GM13976 (cell line): Measurements from ENCODE around the gene MCM9.

Experiments
- DNase-seq: peaks from one replicate; pipeline ENCODE4 v3.0.0; 2012; ENCODE audit warnings: low spot score
- CTCF ChIP-seq: IDR thresholded peaks from 2 replicates; pipeline ENCODE4 v1.5.1; 2012; ENCODE audit warnings: borderline replicate concordance, mild to moderate bottlenecking; ENCODE audit not compliant: insufficient read depth; ENCODE audit errors: extremely low read depth, missing control alignments, control extremely low read depth
- in situ Hi-C: fragments of 300-500 bp; cut with MboI; formaldehyde crosslinking; loops from one replicate; pipeline ENCODE4 v1.12.0; 2022; ENCODE audit warnings: low sequenced_read_pairs, mixed read lengths, inconsistent platforms; ENCODE audit not compliant: unreplicated experiment

The MCM9 gene

GRCh38 chr6:118829817-118830478 is 105.0 kb downstream of the MCM9 start:
- no peak for DNase-seq
- in situ Hi-C loops = no loop called here
- TF ChIP-seq CTCF = no peak

- in situ Hi-C loops = no loop called here
- TF ChIP-seq CTCF = no peak
- no peak for DNase-seq
Measured at GRCh38 chr6:118826096-118826495, 108.9 kb downstream of the MCM9 start.

GRCh38 chr6:118825661-118826060 is 109.3 kb downstream of the MCM9 start:
- DNase-seq = no peak
- in situ Hi-C loops = no loop called here
- no peak for TF ChIP-seq CTCF

GRCh38 chr6:118815495-118815894 is 119.5 kb downstream of the MCM9 start:
- TF ChIP-seq CTCF = no peak
- in situ Hi-C loops = loop anchor here (25.0 kb wide), 1 partner anchor 528 kb away; no protein-coding TSS in a partner anchor
- DNase-seq = no peak

GRCh38 chr6:118813775-118814174 is 121.2 kb downstream of the MCM9 start:
- in situ Hi-C loops = loop anchor here (25.0 kb wide), 1 partner anchor 526 kb away; no protein-coding TSS in a partner anchor
- DNase-seq = no peak
- TF ChIP-seq CTCF = no peak

- no peak for TF ChIP-seq CTCF
- in situ Hi-C loops = loop anchor here (25.0 kb wide), 1 partner anchor 526 kb away; no protein-coding TSS in a partner anchor
- DNase-seq = no peak
Measured at GRCh38 chr6:118812970-118813369, 122.0 kb downstream of the MCM9 start.

- DNase-seq = no peak
- in situ Hi-C loops = loop anchor here (25.0 kb wide), 1 partner anchor 523 kb away; no protein-coding TSS in a partner anchor
- TF ChIP-seq CTCF = no peak
Measured at GRCh38 chr6:118810420-118811027, 124.4 kb downstream of the MCM9 start.
